ENCODE measurements around the gene SLC2A10. TPM values are rescaled to one million over a fixed set of nuclear protein-coding genes. Genes with fewer than 3 reads are reported as not detected.

Gene SLC2A10
- total and polyA plus RNA-seq, 2 experiments from 2014 or later: 4.9 to 14.6 TPM

- H3K4me3 Mint-ChIP-seq: peak overlapping the region; percentile 73; the same call in 1 of the 3 replicates
- peak; percentile 6; the same call in 2 of the 3 replicates for ATAC-seq
- DNase-seq (ENCODE audit: low spot score): no peak
- peaks cover 4% of the 10 kb centered on the region; the same call in 1 of the 2 replicates for H3F3A ChIP-seq (replicated peaks; ENCODE audit: low read depth)
- peaks cover 50% of the 10 kb centered on the region for H3K79me2 ChIP-seq (replicated peaks; ENCODE audit: insufficient read depth)
- H3K27me3 Mint-ChIP-seq (ENCODE audit: insufficient read depth, low read depth, poor library complexity): peaks cover 7% of the 10 kb centered on the region
- peak overlapping the region; percentile 77 for H3K4me2 ChIP-seq
- peak overlapping the region; percentile 61; the same call in 1 of the 2 replicates for H3K4me3 ChIP-seq
- no peak for TF ChIP-seq JUNB (IDR thresholded peaks at IDR 0.05; ENCODE audit: unreplicated experiment)
- no peak for TF ChIP-seq CREB1 (CRISPR knock-in tag; IDR thresholded peaks at IDR 0.05; ENCODE audit: low read depth)
- TF ChIP-seq NANOG (IDR thresholded peaks at IDR 0.05; ENCODE audit: borderline replicate concordance): no peak
- no peak for TF ChIP-seq EZH2phosphoT487 (IDR thresholded peaks at IDR 0.05; ENCODE audit: unreplicated experiment)
- no peak for TF ChIP-seq ETS1 (IDR thresholded peaks at IDR 0.05)
- no peak for TF ChIP-seq ZNF331 (CRISPR knock-in tag; IDR thresholded peaks at IDR 0.05; ENCODE audit: low read depth)
- no peak for TF ChIP-seq POLR2AphosphoS5 (IDR thresholded peaks at IDR 0.05; ENCODE audit: low read depth)
- no peak for TF ChIP-seq ZNF114 (CRISPR knock-in tag; IDR thresholded peaks at IDR 0.05)
- no peak for TF ChIP-seq ZNF462 (CRISPR knock-in tag; IDR thresholded peaks at IDR 0.05)
- TF ChIP-seq CTCF (conservative IDR thresholded peaks at IDR 0.05; ENCODE audit: low read depth in 2 of 2): no peak
- TF ChIP-seq STAT1 (IDR thresholded peaks at IDR 0.05; ENCODE audit: unreplicated experiment): no peak
- TF ChIP-seq REST (IDR thresholded peaks at IDR 0.05; ENCODE audit: unreplicated experiment): no peak
- no peak for TF ChIP-seq EZH2 (IDR thresholded peaks at IDR 0.05; ENCODE audit: low read depth, unreplicated experiment)
- H3K36me3 Mint-ChIP-seq (ENCODE audit: low read depth): peaks cover 48% of the 10 kb centered on the region
- H3K27me3 ChIP-seq (ENCODE audit: insufficient read depth): no peaks in the 10 kb centered on the region
- 0 out of 2 replicates have a peak, but pooled peaks cover 9% of the 10 kb centered on the region for H4K20me1 ChIP-seq (replicated peaks; ENCODE audit: insufficient read depth)
- peak overlapping the region; percentile 37; the same call in 1 of the 2 replicates for H3K27ac ChIP-seq (ENCODE audit: low read depth)
- no peak overlapping the region for H3K27ac Mint-ChIP-seq
- no peaks in the 10 kb centered on the region for H3K9me2 ChIP-seq (ENCODE audit: insufficient read depth)
- H3K9me3 Mint-ChIP-seq: peaks cover 3% of the 10 kb centered on the region; the same call in 2 of the 3 replicates
- H3K4me1 ChIP-seq (ENCODE audit: insufficient read depth): peaks cover 24% of the 10 kb centered on the region; the same call in 1 of the 2 replicates
- peaks cover 12% of the 10 kb centered on the region for H3K36me3 ChIP-seq (ENCODE audit: insufficient read depth)
- H3K4me1 Mint-ChIP-seq: peaks cover 37% of the 10 kb centered on the region
- no peak overlapping the region for H2AFZ ChIP-seq
These were observed 27.2 kb upstream of the SLC2A10 start for GRCh38 chr20:46682063-46682821.

Measured in GM23338 (cell line).